Gastroesophageal sphincter (tissue), 4 donors: ENCODE measurements around the gene MXRA7. TPM values are rescaled to one million over a fixed set of nuclear protein-coding genes. Genes with fewer than 3 reads are reported as not detected.
A peak's percentile ranks its signal among the peaks of the same experiment; 100 is the strongest.

Experiments
- ATAC-seq: fragments of 150-250 bp; one replicate; pipeline ENCODE4 v1.9.1; 2016; ENCODE audit warnings: mild to moderate bottlenecking, moderate library complexity
- H3K27ac ChIP-seq, 4 donors: fragments of 200-600 bp; sonication (generic) in 3 of 4; 1 replicate in 3 of 4; 2 replicates in 1 of 4; pipeline ENCODE4 v1.5.1; 2016 to 2019
- H3K27me3 ChIP-seq: fragments of 200-600 bp; sonication (generic); one replicate; pipeline ENCODE4 v1.5.1; 2019
- H3K36me3 ChIP-seq, 2 donors: fragments of 200-600 bp; sonication (generic); one replicate each; pipeline ENCODE4 v1.5.1; 2019; ENCODE audit warnings: control low read depth in 1 of 2
- H3K4me1 ChIP-seq, 3 donors: fragments of 200-600 bp; sonication (generic); 1 replicate in 2 of 3; 2 replicates in 1 of 3; pipeline ENCODE4 v1.5.1; 2016 to 2019; ENCODE audit warnings: control low read depth in 2 of 3
- H3K4me3 ChIP-seq, 2 donors: fragments of 200-600 bp; sonication (generic); one replicate each; pipeline ENCODE4 v1.5.1; 2019; ENCODE audit warnings: mild to moderate bottlenecking in 1 of 2, moderate library complexity in 1 of 2
- H3K9me3 ChIP-seq, 3 donors: fragments of 200-600 bp; sonication (generic); one replicate each; pipeline ENCODE4 v1.5.1; 2017 to 2019; ENCODE audit warnings: control low read depth in 2 of 3
- CTCF ChIP-seq, 4 experiments: fragments of 200-600 bp in 2 of 4; fragments of 450-650 bp in 2 of 4; sonication (generic) in 1 of 4; IDR thresholded peaks; one replicate each; pipeline ENCODE4 v1.5.1; 2017 to 2019; ENCODE audit warnings: antibody characterized with exemption in 4 of 4, mild to moderate bottlenecking in 2 of 4, moderate library complexity in 2 of 4
- EP300 ChIP-seq: sonication (generic); formaldehyde crosslinking; IDR thresholded peaks from one replicate; pipeline ENCODE4 v1.6.1; 2017; ENCODE audit warnings: antibody characterized with exemption, mild to moderate bottlenecking
- POLR2A ChIP-seq, 2 donors: fragments of 450-650 bp; IDR thresholded peaks; one replicate each; pipeline ENCODE4 v1.6.1; 2017; ENCODE audit warnings: antibody characterized with exemption in 2 of 2, mild to moderate bottlenecking in 2 of 2, moderate library complexity in 1 of 2
- POLR2AphosphoS5 ChIP-seq: sonication (generic); formaldehyde crosslinking; IDR thresholded peaks from one replicate; pipeline ENCODE4 v1.6.1; 2017; ENCODE audit warnings: antibody characterized with exemption
- WGBS, 2 donors: methylation state at CpG; one replicate each; pipeline ENCODE4 v1.1.5; 2018; ENCODE audit warnings: low coverage in 1 of 2; 5-methylcytosine and 5-hydroxymethylcytosine counted together
- total RNA-seq, 4 donors: library from RNA; depleted of rRNA; stranded (reverse); fragments of >200 nt; gene quantifications; one replicate each; pipeline ENCODE4 v1.1.0, GENCODE V29; 2016

MXRA7 gene
- total RNA-seq, 4 donors from 2014 or later: 333 to 451 (median 412) TPM

- ATAC-seq: no peak
- no peaks in the 10 kb centered on the region for H3K9me3 ChIP-seq
- peaks cover 0 to 97% of the 10 kb centered on the region in 2 donors for H3K36me3 ChIP-seq
- WGBS, 2 donors: 67 to 69% methylated on average over 1 to 2 of the region's 9 CpGs
- H3K27ac ChIP-seq: no peak overlapping the region
- H3K4me3 ChIP-seq: no peak overlapping the region
- H3K27me3 ChIP-seq: no peaks in the 10 kb centered on the region
- TF ChIP-seq CTCF (IDR thresholded peaks at IDR 0.05) (no peak), EP300 (no peak), POLR2AphosphoS5 (no peak)
- peaks cover 6 to 70% (median 27%) of the 10 kb centered on the region in 3 donors for H3K4me1 ChIP-seq
Measured at GRCh38 chr17:76720211-76720610, 9.4 kb upstream of the MXRA7 start.

DNA sequence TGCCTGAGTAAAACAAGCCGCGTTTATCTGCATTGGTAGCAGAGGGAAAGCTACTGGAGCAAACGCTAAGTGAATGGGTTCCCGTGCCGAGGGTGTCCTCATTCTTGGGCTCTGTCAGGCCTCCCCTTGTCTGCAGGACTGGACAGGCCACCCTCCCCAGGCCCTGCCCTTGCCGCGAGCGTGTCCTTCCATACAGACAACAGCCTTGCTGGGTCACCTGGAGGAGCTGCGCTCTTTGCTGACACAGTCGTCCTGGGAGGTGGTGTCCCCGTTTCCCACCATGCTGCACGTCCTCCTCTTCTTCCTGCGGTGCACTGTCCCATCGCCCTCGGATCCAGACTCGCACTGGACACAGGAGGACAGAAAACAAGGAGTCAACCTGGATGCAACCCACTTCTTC is 7.8 kb upstream of the MXRA7 start:
- H3K4me3 ChIP-seq: no peak overlapping the region
- no peaks in the 10 kb centered on the region for H3K27me3 ChIP-seq
- peaks cover 0 to 94% of the 10 kb centered on the region in 2 donors for H3K36me3 ChIP-seq
- no peak for TF ChIP-seq POLR2AphosphoS5
- TF ChIP-seq CTCF (IDR thresholded peaks at IDR 0.05): no peak
- TF ChIP-seq POLR2A (IDR thresholded peaks at IDR 0.05): no peak
- no peak for TF ChIP-seq EP300
- WGBS, 2 donors: 61 to 73% methylated on average over 6 to 10 of the region's 16 CpGs
- no peak overlapping the region for H3K27ac ChIP-seq
- no peak for ATAC-seq
- H3K9me3 ChIP-seq: no peaks in the 10 kb centered on the region
- peaks cover 3 to 70% (median 18%) of the 10 kb centered on the region in 3 donors for H3K4me1 ChIP-seq

DNA sequence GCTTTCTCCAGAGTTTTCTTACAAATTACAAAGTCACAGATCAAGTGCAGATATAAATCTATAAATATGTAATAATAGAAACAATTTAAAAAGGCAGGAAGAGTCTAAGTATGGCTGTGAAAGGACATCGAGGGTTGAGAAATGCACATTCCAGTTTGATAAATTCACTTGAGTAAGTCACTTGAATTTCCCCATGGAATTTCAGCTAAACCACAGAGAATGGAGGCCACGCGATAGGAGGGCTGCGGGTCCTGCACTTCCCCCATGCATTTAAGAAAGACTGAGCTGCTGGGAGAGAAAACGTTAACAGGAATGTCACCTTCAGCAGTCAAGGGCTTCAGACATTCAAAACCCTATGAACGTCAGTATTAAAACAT is 6.1 kb upstream of the MXRA7 start:
- peaks cover 0 to 90% of the 10 kb centered on the region in 2 donors for H3K36me3 ChIP-seq
- H3K27ac ChIP-seq: peak overlapping the region; percentile 59 to 85 (median 71)
- TF ChIP-seq POLR2A (IDR thresholded peaks at IDR 0.05): no peak
- TF ChIP-seq POLR2AphosphoS5: no peak
- no peak for TF ChIP-seq CTCF (IDR thresholded peaks at IDR 0.05)
- TF ChIP-seq EP300: no peak
- H3K27me3 ChIP-seq: no peaks in the 10 kb centered on the region
- no peak for ATAC-seq
- H3K4me1 ChIP-seq: peaks cover 3 to 62% (median 13%) of the 10 kb centered on the region in 3 donors
- no peak overlapping the region for H3K4me3 ChIP-seq
- H3K9me3 ChIP-seq: no peaks in the 10 kb centered on the region
- 67 to 74% methylated on average over 6 of the region's 6 CpGs for WGBS, 2 donors

GRCh38 chr17:76716146-76716838 is 5.5 kb upstream of the MXRA7 start:
- 48 to 83% methylated on average over 6 to 13 of the region's 13 CpGs for WGBS, 2 donors
- H3K27me3 ChIP-seq: no peaks in the 10 kb centered on the region
- peak overlapping the region; percentile 59 to 85 (median 71) for H3K27ac ChIP-seq
- no peaks in the 10 kb centered on the region for H3K9me3 ChIP-seq
- no peak overlapping the region for H3K4me3 ChIP-seq
- peaks cover 8 to 62% (median 19%) of the 10 kb centered on the region in 3 donors for H3K4me1 ChIP-seq
- peak; percentile 81 for ATAC-seq
- TF ChIP-seq CTCF (IDR thresholded peaks at IDR 0.05) (no peak), POLR2A (IDR thresholded peaks at IDR 0.05) (no peak), POLR2AphosphoS5 (peak; percentile 87), EP300 (no peak)
- H3K36me3 ChIP-seq: peaks cover 0 to 85% of the 10 kb centered on the region in 2 donors

DNA sequence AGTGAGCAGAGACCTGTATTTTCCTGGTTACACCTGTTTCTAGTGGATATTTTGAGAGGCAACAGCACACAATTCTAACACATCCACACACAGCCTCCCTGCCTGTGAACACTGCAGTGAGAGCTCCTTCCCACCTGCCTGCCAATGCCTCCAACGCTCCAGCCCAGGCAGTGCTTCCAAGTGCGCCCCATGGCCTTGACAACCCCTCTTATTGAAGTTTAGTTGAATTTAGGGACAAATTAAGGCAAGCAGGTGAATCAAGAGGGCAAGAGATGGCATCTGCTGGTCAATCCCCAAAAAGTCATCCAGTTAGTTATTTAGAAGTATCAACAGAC is 4.7 kb upstream of the MXRA7 start:
- Histone ChIP-seq H3K27me3 (no peaks in the 10 kb centered on the region), H3K4me1 (peaks cover 10 to 58% (median 22%) of the 10 kb centered on the region in 3 donors), H3K4me3 (no peak overlapping the region), H3K27ac (peak overlapping the region; percentile 27 to 85 (median 64)), H3K36me3 (peaks cover 0 to 76% of the 10 kb centered on the region in 2 donors), H3K9me3 (no peaks in the 10 kb centered on the region)
- ATAC-seq: no peak
- whole genome bisulfite sequencing, 2 donors: 77% methylated on average over 2 of the region's 2 CpGs; no CpG with 5 or more reads in 1 of the 2 donors
- no peak for TF ChIP-seq POLR2AphosphoS5
- no peak for TF ChIP-seq CTCF (IDR thresholded peaks at IDR 0.05)
- no peak for TF ChIP-seq EP300
- TF ChIP-seq POLR2A (IDR thresholded peaks at IDR 0.05): no peak
